OCI-LY3 (cell line): ENCODE results near the gene INPP5A.

Experiments
- EZH2phosphoT487 ChIP-seq: fragments of 200-600 bp; shearing (Covaris generic); IDR thresholded peaks from 2 replicates; pipeline ENCODE4 v1.6.1; 2018; ENCODE audit warnings: antibody characterized with exemption, mixed run types, low read depth
- TF ChIP-seq, protein P1 (sequence below): fragments of 200-600, 300-600 bp; sonication (generic); IDR thresholded peaks from 2 replicates; pipeline ENCODE4 v1.5.1; 2014; ENCODE audit warnings: antibody characterized with exemption, low read length, low read depth

DNA sequence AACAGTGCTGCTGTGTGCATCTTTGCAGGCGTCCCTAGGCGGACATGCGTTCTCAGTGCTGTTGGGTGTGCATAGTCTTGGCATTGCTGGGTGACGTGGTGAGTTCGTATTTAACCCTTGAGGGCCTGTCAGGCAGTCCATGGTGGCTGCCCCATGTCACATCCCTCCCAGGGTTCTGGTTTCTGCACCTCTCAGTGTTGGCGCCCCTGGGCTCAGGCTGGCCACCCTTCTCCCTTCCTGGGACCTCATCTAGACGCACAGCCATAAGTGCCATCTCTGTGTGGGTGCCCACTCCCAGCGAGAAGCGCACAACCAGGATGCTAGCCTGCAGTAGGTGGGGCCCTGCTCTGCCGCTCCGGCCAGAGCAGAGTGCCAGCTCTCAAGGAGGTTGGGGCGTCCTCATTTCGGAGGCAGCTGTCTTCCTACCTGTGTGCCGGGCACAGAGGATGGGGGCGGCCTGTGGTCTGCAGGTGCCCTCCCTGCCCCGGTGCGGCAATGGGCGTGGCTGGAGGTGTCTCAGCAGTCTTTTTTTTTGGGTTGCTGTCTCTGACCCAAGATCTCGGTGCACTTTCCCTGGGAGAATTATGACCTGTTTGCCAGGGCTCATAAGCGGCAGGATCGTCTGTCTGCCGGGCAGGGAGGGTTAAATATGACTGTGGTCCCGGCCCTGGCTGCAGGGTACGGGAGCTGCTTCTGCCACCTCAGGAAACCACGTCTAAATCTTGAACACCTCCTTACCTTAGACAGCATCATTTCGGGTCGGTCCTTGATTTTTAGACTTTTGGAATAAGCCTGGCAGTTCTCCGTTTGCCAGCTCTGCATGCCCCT is 6.5 kb downstream of the INPP5A start:
- TF ChIP-seq, protein P1, sequence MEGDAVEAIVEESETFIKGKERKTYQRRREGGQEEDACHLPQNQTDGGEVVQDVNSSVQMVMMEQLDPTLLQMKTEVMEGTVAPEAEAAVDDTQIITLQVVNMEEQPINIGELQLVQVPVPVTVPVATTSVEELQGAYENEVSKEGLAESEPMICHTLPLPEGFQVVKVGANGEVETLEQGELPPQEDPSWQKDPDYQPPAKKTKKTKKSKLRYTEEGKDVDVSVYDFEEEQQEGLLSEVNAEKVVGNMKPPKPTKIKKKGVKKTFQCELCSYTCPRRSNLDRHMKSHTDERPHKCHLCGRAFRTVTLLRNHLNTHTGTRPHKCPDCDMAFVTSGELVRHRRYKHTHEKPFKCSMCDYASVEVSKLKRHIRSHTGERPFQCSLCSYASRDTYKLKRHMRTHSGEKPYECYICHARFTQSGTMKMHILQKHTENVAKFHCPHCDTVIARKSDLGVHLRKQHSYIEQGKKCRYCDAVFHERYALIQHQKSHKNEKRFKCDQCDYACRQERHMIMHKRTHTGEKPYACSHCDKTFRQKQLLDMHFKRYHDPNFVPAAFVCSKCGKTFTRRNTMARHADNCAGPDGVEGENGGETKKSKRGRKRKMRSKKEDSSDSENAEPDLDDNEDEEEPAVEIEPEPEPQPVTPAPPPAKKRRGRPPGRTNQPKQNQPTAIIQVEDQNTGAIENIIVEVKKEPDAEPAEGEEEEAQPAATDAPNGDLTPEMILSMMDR: no peak
- TF ChIP-seq EZH2phosphoT487: no peak
